ENCODE measurements around the gene COX6B1.

DNA sequence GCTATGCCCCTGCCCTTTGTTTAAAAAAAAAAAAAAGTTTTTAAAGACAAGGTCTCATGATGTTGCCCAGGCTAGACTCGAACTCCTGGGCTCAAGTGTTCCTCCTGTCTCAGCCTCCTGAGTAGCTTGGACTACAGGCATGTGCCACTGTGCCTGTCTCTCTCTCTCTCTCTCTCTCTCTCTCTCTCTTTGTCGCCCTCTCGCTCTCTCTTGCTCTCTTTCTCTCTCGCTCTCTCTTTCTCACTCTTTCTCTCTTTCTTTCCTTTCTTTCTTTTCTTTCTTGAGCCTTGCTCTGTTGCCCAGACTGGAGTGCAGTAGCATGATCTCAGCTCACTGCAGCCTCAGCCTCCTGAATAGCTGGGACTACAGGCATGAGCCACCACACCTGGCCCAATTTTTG lies 7.5 kb downstream of the COX6B1 start:
- TF ChIP-seq ZNF311 (tag by site-specific recombination; IDR thresholded peaks at IDR 0.05; ENCODE audit: borderline replicate concordance) (no peak), ZFP69B (tag by site-specific recombination; IDR thresholded peaks at IDR 0.05) (no peak), GLI2 (tag by site-specific recombination; IDR thresholded peaks at IDR 0.05; ENCODE audit: borderline replicate concordance, low read depth) (no peak), YY2 (tag by site-specific recombination; IDR thresholded peaks at IDR 0.05) (no peak), GLIS2 (tag by site-specific recombination; IDR thresholded peaks at IDR 0.05) (no peak), ZNF24 (tag by site-specific recombination; IDR thresholded peaks at IDR 0.05) (no peak), EGR2 (tag by site-specific recombination; IDR thresholded peaks at IDR 0.05; ENCODE audit: low read depth) (no peak), ZNF600 (tag by site-specific recombination; IDR thresholded peaks at IDR 0.05) (no peak), ZBTB48 (tag by site-specific recombination; IDR thresholded peaks at IDR 0.05) (no peak)
- TF ChIP-seq, protein P1, sequence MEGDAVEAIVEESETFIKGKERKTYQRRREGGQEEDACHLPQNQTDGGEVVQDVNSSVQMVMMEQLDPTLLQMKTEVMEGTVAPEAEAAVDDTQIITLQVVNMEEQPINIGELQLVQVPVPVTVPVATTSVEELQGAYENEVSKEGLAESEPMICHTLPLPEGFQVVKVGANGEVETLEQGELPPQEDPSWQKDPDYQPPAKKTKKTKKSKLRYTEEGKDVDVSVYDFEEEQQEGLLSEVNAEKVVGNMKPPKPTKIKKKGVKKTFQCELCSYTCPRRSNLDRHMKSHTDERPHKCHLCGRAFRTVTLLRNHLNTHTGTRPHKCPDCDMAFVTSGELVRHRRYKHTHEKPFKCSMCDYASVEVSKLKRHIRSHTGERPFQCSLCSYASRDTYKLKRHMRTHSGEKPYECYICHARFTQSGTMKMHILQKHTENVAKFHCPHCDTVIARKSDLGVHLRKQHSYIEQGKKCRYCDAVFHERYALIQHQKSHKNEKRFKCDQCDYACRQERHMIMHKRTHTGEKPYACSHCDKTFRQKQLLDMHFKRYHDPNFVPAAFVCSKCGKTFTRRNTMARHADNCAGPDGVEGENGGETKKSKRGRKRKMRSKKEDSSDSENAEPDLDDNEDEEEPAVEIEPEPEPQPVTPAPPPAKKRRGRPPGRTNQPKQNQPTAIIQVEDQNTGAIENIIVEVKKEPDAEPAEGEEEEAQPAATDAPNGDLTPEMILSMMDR (tag by site-specific recombination; IDR thresholded peaks at IDR 0.05): no peak
- TF ChIP-seq, protein P2, sequence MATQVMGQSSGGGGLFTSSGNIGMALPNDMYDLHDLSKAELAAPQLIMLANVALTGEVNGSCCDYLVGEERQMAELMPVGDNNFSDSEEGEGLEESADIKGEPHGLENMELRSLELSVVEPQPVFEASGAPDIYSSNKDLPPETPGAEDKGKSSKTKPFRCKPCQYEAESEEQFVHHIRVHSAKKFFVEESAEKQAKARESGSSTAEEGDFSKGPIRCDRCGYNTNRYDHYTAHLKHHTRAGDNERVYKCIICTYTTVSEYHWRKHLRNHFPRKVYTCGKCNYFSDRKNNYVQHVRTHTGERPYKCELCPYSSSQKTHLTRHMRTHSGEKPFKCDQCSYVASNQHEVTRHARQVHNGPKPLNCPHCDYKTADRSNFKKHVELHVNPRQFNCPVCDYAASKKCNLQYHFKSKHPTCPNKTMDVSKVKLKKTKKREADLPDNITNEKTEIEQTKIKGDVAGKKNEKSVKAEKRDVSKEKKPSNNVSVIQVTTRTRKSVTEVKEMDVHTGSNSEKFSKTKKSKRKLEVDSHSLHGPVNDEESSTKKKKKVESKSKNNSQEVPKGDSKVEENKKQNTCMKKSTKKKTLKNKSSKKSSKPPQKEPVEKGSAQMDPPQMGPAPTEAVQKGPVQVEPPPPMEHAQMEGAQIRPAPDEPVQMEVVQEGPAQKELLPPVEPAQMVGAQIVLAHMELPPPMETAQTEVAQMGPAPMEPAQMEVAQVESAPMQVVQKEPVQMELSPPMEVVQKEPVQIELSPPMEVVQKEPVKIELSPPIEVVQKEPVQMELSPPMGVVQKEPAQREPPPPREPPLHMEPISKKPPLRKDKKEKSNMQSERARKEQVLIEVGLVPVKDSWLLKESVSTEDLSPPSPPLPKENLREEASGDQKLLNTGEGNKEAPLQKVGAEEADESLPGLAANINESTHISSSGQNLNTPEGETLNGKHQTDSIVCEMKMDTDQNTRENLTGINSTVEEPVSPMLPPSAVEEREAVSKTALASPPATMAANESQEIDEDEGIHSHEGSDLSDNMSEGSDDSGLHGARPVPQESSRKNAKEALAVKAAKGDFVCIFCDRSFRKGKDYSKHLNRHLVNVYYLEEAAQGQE (tag by site-specific recombination; IDR thresholded peaks at IDR 0.05): no peak
- TF ChIP-seq, protein P3, sequence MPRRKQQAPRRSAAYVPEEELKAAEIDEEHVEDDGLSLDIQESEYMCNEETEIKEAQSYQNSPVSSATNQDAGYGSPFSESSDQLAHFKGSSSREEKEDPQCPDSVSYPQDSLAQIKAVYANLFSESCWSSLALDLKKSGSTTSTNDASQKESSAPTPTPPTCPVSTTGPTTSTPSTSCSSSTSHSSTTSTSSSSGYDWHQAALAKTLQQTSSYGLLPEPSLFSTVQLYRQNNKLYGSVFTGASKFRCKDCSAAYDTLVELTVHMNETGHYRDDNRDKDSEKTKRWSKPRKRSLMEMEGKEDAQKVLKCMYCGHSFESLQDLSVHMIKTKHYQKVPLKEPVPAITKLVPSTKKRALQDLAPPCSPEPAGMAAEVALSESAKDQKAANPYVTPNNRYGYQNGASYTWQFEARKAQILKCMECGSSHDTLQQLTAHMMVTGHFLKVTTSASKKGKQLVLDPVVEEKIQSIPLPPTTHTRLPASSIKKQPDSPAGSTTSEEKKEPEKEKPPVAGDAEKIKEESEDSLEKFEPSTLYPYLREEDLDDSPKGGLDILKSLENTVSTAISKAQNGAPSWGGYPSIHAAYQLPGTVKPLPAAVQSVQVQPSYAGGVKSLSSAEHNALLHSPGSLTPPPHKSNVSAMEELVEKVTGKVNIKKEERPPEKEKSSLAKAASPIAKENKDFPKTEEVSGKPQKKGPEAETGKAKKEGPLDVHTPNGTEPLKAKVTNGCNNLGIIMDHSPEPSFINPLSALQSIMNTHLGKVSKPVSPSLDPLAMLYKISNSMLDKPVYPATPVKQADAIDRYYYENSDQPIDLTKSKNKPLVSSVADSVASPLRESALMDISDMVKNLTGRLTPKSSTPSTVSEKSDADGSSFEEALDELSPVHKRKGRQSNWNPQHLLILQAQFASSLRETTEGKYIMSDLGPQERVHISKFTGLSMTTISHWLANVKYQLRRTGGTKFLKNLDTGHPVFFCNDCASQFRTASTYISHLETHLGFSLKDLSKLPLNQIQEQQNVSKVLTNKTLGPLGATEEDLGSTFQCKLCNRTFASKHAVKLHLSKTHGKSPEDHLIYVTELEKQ (tag by site-specific recombination; IDR thresholded peaks at IDR 0.05; ENCODE audit: borderline replicate concordance): no peak

Data from HEK293 (cell line).